GM12878 (cell line): ENCODE data around the gene SLC35G2. TPM values are rescaled to one million over a fixed set of nuclear protein-coding genes. Genes with fewer than 3 reads are reported as not detected.

Experiments used
- ATAC-seq: fragments of 200-7000 bp; cut with Tn5 transposase; 3 replicates; pipeline ENCODE4 v1.9.1; 2020; ENCODE audit warnings: mild to moderate bottlenecking, moderate library complexity
- BruUV-seq: library from RNA; stranded (reverse); fragments of 400-500 nt; replicated peaks from 2 replicates; lab custom pipeline; 2021; lab: Mats Ljungman, UMichigan
- CTCF ChIA-PET: fragments of 300-600 bp; sonication (Branson Sonifier 250); formaldehyde crosslinking; extraction: SDS; loops from one replicate; lab custom pipeline; 2021; ENCODE audit warnings: inconsistent platforms; lab: Yijun Ruan, JAX
- POLR2A ChIA-PET: fragments of 350-600 bp; formaldehyde crosslinking; extraction: SDS; loops from one replicate; lab custom pipeline; 2021; ENCODE audit warnings: inconsistent platforms; lab: Charles Lee
- RAD21 ChIA-PET: fragments of 300-600 bp; sonication (Branson Sonifier 250); formaldehyde crosslinking; loops from one replicate; lab custom pipeline; 2023; ENCODE audit warnings: antibody characterized with exemption; ENCODE audit not compliant: unreplicated experiment; lab: Charles Lee
- SMC1A ChIA-PET: fragments of 300-600 bp; sonication (Branson Sonifier 250); formaldehyde crosslinking; loops from one replicate; lab custom pipeline; 2023; ENCODE audit not compliant: unreplicated experiment, uncharacterized antibody; lab: Charles Lee
- DNase-seq: peaks from one replicate; pipeline ENCODE4 v3.0.0-alpha.2; 2011; ENCODE audit warnings: low read depth, low spot score
- FAIRE-seq: peaks from 3 replicates; lab custom pipeline; 2011; peaks lifted over from hg19 to GRCh38; lab: Jason Lieb, UNC
- H2AFZ ChIP-seq: 2 replicates; pipeline ENCODE4 v1.6.0; 2011; ENCODE audit warnings: low read depth, low read length, control low read depth; ENCODE audit not compliant: control insufficient read depth
- H3K27ac ChIP-seq: 2 replicates; pipeline ENCODE4 v1.5.1; 2011; ENCODE audit warnings: control low read depth; ENCODE audit not compliant: control insufficient read depth, insufficient read depth
- H3K27me3 ChIP-seq, 2 experiments: replicated peaks in 1 of 2; 2 replicates each; pipeline versions ENCODE4 v1.6.0 to v1.6.1; 2011; ENCODE audit warnings: low read length in 1 of 2; ENCODE audit not compliant: control insufficient read depth in 2 of 2, insufficient read depth in 2 of 2
- H3K36me3 ChIP-seq, 2 experiments: 2 replicates each; pipeline ENCODE4 v1.5.1; 2011; ENCODE audit warnings: low read length in 1 of 2; ENCODE audit not compliant: control insufficient read depth in 2 of 2, insufficient read depth in 2 of 2
- H3K4me1 ChIP-seq: 2 replicates; pipeline ENCODE4 v1.6.1; 2011; ENCODE audit warnings: mild to moderate bottlenecking, low read length, moderate library complexity, mixed read lengths; ENCODE audit not compliant: control insufficient read depth, insufficient read depth
- H3K4me2 ChIP-seq: 2 replicates; pipeline ENCODE4 v1.6.0; 2011; ENCODE audit warnings: control low read depth; ENCODE audit not compliant: control insufficient read depth, insufficient read depth
- H3K4me3 ChIP-seq: fragments of 200-600 bp; sonication (generic); 2 replicates; pipeline ENCODE4 v1.5.1; 2016
- H3K79me2 ChIP-seq: 2 replicates; pipeline ENCODE4 v1.6.0; 2011; ENCODE audit warnings: low read length; ENCODE audit not compliant: control insufficient read depth, insufficient read depth
- H3K9ac ChIP-seq: 2 replicates; pipeline ENCODE4 v1.8.0; 2011; ENCODE audit warnings: low read length, control low read depth, mixed read lengths; ENCODE audit not compliant: control insufficient read depth, insufficient read depth
- H3K9me3 ChIP-seq: replicated peaks from 3 replicates; pipeline ENCODE4 v1.5.1; 2011; ENCODE audit warnings: mild to moderate bottlenecking, low read length; ENCODE audit not compliant: control insufficient read depth, insufficient read depth
- H4K20me1 ChIP-seq: 2 replicates; pipeline ENCODE4 v1.6.0; 2011; ENCODE audit not compliant: control insufficient read depth, insufficient read depth
- ATF7 ChIP-seq: fragments of 450-650 bp; IDR thresholded peaks from 2 replicates; pipeline ENCODE4 v1.6.1; 2016; ENCODE audit warnings: low read depth, mild to moderate bottlenecking
- BCL11A ChIP-seq: IDR thresholded peaks from 2 replicates; pipeline ENCODE4 v1.6.1; 2011; ENCODE audit warnings: low read depth, low read length
- BRCA1 ChIP-seq: IDR thresholded peaks from 2 replicates; pipeline ENCODE4 v1.6.1; 2011; ENCODE audit warnings: low read depth, low read length, improper control_type of control experiment
- CHD2 ChIP-seq: IDR thresholded peaks from 2 replicates; pipeline ENCODE4 v1.6.1; 2011; ENCODE audit warnings: low read depth, low read length, improper control_type of control experiment, borderline replicate concordance
- MYB ChIP-seq: fragments of 150-350 bp; IDR thresholded peaks from 2 replicates; pipeline ENCODE4 v1.6.1; 2014; ENCODE audit warnings: mild to moderate bottlenecking, low read depth, low read length, borderline replicate concordance
- MYC ChIP-seq: IDR thresholded peaks from 2 replicates; pipeline ENCODE4 v1.6.1; 2011; ENCODE audit warnings: mild to moderate bottlenecking, low read length, moderate library complexity, inconsistent platforms; ENCODE audit not compliant: insufficient read depth, insufficient replicate concordance, insufficient read length, severe bottlenecking
- NFIC ChIP-seq: IDR thresholded peaks from 2 replicates; pipeline ENCODE4 v1.6.1; 2012; ENCODE audit warnings: low read depth, mild to moderate bottlenecking, inconsistent platforms, low read length, moderate library complexity
- PAX8 ChIP-seq: fragments of 450-650 bp; IDR thresholded peaks from 2 replicates; pipeline ENCODE4 v1.6.1; 2017; ENCODE audit warnings: mild to moderate bottlenecking, moderate library complexity
- POU2F2 ChIP-seq: IDR thresholded peaks from 3 replicates; pipeline ENCODE4 v1.6.1; 2011; ENCODE audit warnings: low read depth, mild to moderate bottlenecking, low read length, borderline replicate concordance
- STAT1 ChIP-seq: fragments of 450-650 bp; conservative IDR thresholded peaks from 2 replicates; pipeline ENCODE4 v1.6.1; 2014; ENCODE audit warnings: antibody characterized with exemption, mild to moderate bottlenecking
- TCF3 ChIP-seq: IDR thresholded peaks from 2 replicates; pipeline ENCODE4 v1.6.1; 2012; ENCODE audit warnings: low read depth, mild to moderate bottlenecking, low read length, borderline replicate concordance; ENCODE audit not compliant: insufficient read depth
- ZNF217 ChIP-seq: fragments of 450-650 bp; IDR thresholded peaks from 2 replicates; pipeline ENCODE4 v1.6.1; 2017; ENCODE audit warnings: antibody characterized with exemption, mild to moderate bottlenecking
- ZNF274 ChIP-seq: IDR thresholded peaks from one replicate; pipeline ENCODE4 v1.8.0; 2011; ENCODE audit not compliant: insufficient read length, insufficient read depth
- WGBS: methylation state at CpG from one replicate; pipeline ENCODE4 v1.1.6; 2016; ENCODE audit warnings: low lambda C conversion rate; ENCODE audit not compliant: insufficient replicate concordance, insufficient coverage; ENCODE audit errors: missing lambda C conversion rate; 5-methylcytosine and 5-hydroxymethylcytosine counted together
- in situ Hi-C: fragments of 300-500 bp; cut with MboI; formaldehyde crosslinking; loops from 9 replicates; pipeline ENCODE4 v1.14.3; 2018; ENCODE audit warnings: mixed read lengths
- intact Hi-C: fragments of 100-400 bp; cut with micrococcal nuclease; formaldehyde crosslinking; loops from one replicate; pipeline ENCODE4 v1.14.2; 2022; ENCODE audit not compliant: unreplicated experiment
- polyA plus RNA-seq, 11 experiments: library from polyadenylated mRNA; depleted of rRNA in 4 of 11; unstranded in 6 of 11; stranded (reverse) in 5 of 11; fragments of >200 nt; fragmentation: Nextera tagmentation in 4 of 11; fragmentation: Illumina TruSeq in 1 of 11; extraction: Ambion mirVana in 4 of 11; extraction: Trizol in 1 of 11; gene quantifications; 1 replicate in 1 of 11; 2 replicates in 10 of 11; pipeline versions ENCODE4 v1.2.1 to v1.2.3, GENCODE V29; 2011 to 2016; ENCODE audit warnings: inconsistent platforms in 2 of 11, missing spikeins in 2 of 11, low read depth in 1 of 11
- total RNA-seq, 4 experiments: library from RNA; depleted of rRNA in 3 of 4; stranded (reverse); fragments of >200 nt in 3 of 4; fragmentation: Illumina TruSeq in 1 of 4; extraction: Trizol in 1 of 4; gene quantifications; 2 replicates each; pipeline versions ENCODE4 v1.2.1 to v1.2.3, GENCODE V29; 2013 to 2021
- TF ChIP-seq, protein P1 (sequence below), 3 experiments: IDR thresholded peaks in 2 of 3; conservative IDR thresholded peaks in 1 of 3; 2 replicates each; pipeline ENCODE4 v1.5.1; 2011; ENCODE audit warnings: low read depth in 3 of 3, low read length in 3 of 3, mild to moderate bottlenecking in 3 of 3, control low read depth in 2 of 3, moderate library complexity in 2 of 3, inconsistent platforms in 1 of 3, mixed read lengths in 1 of 3; ENCODE audit not compliant: control insufficient read depth in 2 of 3, insufficient read depth in 1 of 3; ENCODE audit errors: extremely low read depth in 1 of 3
- TF ChIP-seq, protein P2 (sequence below): fragments of 450-650 bp; IDR thresholded peaks from 2 replicates; pipeline ENCODE4 v1.6.1; 2014; ENCODE audit warnings: mild to moderate bottlenecking
- TF ChIP-seq, protein P3 (sequence below): fragments of 450-650 bp; IDR thresholded peaks from 2 replicates; pipeline ENCODE4 v1.6.1; 2017; ENCODE audit warnings: low read depth, mild to moderate bottlenecking, moderate library complexity

Gene SLC35G2
- total and polyA plus RNA-seq, 10 of the 15 experiments (the other 5 are each of a cell fraction or from before 2014, with no cell fraction given), result 0.11 to 1.9 (median 0.27) TPM

DNA sequence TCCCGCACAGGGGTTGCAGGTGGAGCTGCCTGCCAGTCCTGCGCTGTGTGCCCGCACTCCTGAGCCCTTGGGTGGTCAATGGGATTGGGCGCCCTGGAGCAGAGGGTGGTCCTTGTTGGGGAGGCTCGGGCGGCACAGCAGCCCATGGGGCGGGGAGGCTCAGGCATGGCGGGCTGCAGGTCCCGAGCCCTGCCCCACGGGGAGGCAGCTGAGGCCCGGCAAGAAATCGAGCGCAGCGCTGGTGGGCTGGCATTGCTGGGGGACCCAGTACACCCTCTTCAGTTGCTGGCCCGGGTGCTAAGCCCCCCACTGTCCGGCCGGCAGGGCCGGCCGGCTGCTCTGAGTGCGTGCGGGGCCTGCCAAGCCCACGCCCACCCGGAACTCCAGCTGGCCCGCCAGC lies 71.0 kb downstream of the SLC35G2 start:
- POLR2A ChIA-PET, result no interaction called here
- H3K4me2 ChIP-seq, result no peak overlapping the region
- no peaks in the 10 kb centered on the region for H3K27me3 ChIP-seq
- in situ Hi-C loops, result no loop called here
- no peak for TF ChIP-seq BRCA1
- no peak for TF ChIP-seq ZNF217
- TF ChIP-seq ATF7, result no peak
- TF ChIP-seq BCL11A, result no peak
- TF ChIP-seq, protein P1, sequence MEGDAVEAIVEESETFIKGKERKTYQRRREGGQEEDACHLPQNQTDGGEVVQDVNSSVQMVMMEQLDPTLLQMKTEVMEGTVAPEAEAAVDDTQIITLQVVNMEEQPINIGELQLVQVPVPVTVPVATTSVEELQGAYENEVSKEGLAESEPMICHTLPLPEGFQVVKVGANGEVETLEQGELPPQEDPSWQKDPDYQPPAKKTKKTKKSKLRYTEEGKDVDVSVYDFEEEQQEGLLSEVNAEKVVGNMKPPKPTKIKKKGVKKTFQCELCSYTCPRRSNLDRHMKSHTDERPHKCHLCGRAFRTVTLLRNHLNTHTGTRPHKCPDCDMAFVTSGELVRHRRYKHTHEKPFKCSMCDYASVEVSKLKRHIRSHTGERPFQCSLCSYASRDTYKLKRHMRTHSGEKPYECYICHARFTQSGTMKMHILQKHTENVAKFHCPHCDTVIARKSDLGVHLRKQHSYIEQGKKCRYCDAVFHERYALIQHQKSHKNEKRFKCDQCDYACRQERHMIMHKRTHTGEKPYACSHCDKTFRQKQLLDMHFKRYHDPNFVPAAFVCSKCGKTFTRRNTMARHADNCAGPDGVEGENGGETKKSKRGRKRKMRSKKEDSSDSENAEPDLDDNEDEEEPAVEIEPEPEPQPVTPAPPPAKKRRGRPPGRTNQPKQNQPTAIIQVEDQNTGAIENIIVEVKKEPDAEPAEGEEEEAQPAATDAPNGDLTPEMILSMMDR (IDR thresholded peaks at IDR 0.05 in 2 of 3, conservative IDR thresholded peaks at IDR 0.05 in 1 of 3; ENCODE audit: control insufficient read depth in 2 of 3, extremely low read depth in 1 of 3, insufficient read depth in 1 of 3, low read depth in 3 of 3, low read length in 3 of 3), result no peak
- no peak for TF ChIP-seq STAT1
- TF ChIP-seq MYB, result no peak
- TF ChIP-seq, protein P2, sequence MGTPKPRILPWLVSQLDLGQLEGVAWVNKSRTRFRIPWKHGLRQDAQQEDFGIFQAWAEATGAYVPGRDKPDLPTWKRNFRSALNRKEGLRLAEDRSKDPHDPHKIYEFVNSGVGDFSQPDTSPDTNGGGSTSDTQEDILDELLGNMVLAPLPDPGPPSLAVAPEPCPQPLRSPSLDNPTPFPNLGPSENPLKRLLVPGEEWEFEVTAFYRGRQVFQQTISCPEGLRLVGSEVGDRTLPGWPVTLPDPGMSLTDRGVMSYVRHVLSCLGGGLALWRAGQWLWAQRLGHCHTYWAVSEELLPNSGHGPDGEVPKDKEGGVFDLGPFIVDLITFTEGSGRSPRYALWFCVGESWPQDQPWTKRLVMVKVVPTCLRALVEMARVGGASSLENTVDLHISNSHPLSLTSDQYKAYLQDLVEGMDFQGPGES, result no peak
- no peak for TF ChIP-seq POU2F2
- TF ChIP-seq NFIC, result no peak
- no peak for TF ChIP-seq ZNF274
- no peak for TF ChIP-seq MYC
- TF ChIP-seq, protein P3, sequence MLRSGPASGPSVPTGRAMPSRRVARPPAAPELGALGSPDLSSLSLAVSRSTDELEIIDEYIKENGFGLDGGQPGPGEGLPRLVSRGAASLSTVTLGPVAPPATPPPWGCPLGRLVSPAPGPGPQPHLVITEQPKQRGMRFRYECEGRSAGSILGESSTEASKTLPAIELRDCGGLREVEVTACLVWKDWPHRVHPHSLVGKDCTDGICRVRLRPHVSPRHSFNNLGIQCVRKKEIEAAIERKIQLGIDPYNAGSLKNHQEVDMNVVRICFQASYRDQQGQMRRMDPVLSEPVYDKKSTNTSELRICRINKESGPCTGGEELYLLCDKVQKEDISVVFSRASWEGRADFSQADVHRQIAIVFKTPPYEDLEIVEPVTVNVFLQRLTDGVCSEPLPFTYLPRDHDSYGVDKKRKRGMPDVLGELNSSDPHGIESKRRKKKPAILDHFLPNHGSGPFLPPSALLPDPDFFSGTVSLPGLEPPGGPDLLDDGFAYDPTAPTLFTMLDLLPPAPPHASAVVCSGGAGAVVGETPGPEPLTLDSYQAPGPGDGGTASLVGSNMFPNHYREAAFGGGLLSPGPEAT, result no peak
- TF ChIP-seq PAX8, result no peak
- TF ChIP-seq TCF3, result no peak
- TF ChIP-seq CHD2, result no peak
- TF ChIP-seq, all 136 proteins: peak for 0
- H3K9me3 ChIP-seq, result peaks cover 31% of the 10 kb centered on the region
- no peak for FAIRE-seq
- H2AFZ ChIP-seq, result no peak overlapping the region
- H3K4me1 ChIP-seq, result peaks cover 10% of the 10 kb centered on the region; the same call in 1 of the 2 replicates
- DNase-seq, result no peak
- no peaks in the 10 kb centered on the region for H4K20me1 ChIP-seq
- H3K27ac ChIP-seq, result no peak overlapping the region
- ChIA-PET CTCF (interaction anchor here (1.8 kb wide), 1 partner anchor 9 kb away, joined by 5 read pairs; no protein-coding TSS in a partner anchor), SMC1A (interaction anchor here (1.5 kb wide), 1 partner anchor 8 kb away, joined by 4 read pairs; no protein-coding TSS in a partner anchor), RAD21 (no interaction called here)
- no peak overlapping the region for H3K9ac ChIP-seq
- WGBS, result 91% methylated on average over 15 of the region's 24 CpGs
- no peaks in the 10 kb centered on the region; a peak in 3 of 4 replicates for H3K36me3 ChIP-seq
- intact Hi-C loops, result no loop called here
- H3K4me3 ChIP-seq, result no peak overlapping the region
- peaks cover 63% of the 10 kb centered on the region for H3K79me2 ChIP-seq
- no peak for ATAC-seq
- no TSS peak for BruUV-seq
